Tibial nerve (tissue), 4 donors: ENCODE measurements around the gene TMEM198. TPM values are rescaled to one million over a fixed set of nuclear protein-coding genes. Genes with fewer than 3 reads are reported as not detected.

Experiments used
- DNase-seq, 2 donors: peaks; one replicate each; pipeline ENCODE4 v3.0.0-alpha.2; 2019; ENCODE audit warnings: low spot score in 2 of 2
- H3K27ac ChIP-seq, 4 donors: fragments of 200-600 bp; sonication (generic) in 3 of 4; one replicate each; pipeline ENCODE4 v1.5.1; 2017 to 2019; ENCODE audit warnings: mild to moderate bottlenecking in 1 of 4
- H3K27me3 ChIP-seq, 2 donors: fragments of 200-600 bp; sonication (generic) in 1 of 2; one replicate each; pipeline versions ENCODE4 v1.5.1 to v1.6.0; 2017 to 2019
- H3K36me3 ChIP-seq, 3 donors: fragments of 200-600 bp; sonication (generic); one replicate each; pipeline ENCODE4 v1.5.1; 2018 to 2019
- H3K4me1 ChIP-seq, 4 donors: fragments of 200-600 bp; sonication (generic) in 3 of 4; one replicate each; pipeline ENCODE4 v1.5.1; 2017 to 2019
- H3K4me3 ChIP-seq, 4 donors: fragments of 200-600 bp; sonication (generic) in 3 of 4; one replicate each; pipeline ENCODE4 v1.5.1; 2017 to 2019; ENCODE audit warnings: mild to moderate bottlenecking in 1 of 4, moderate library complexity in 1 of 4
- H3K9me3 ChIP-seq, 4 donors: fragments of 200-600 bp; sonication (generic) in 3 of 4; one replicate each; pipeline ENCODE4 v1.5.1; 2017 to 2019
- EP300 ChIP-seq, 2 donors: sonication (generic); formaldehyde crosslinking; IDR thresholded peaks; one replicate each; pipeline ENCODE4 v1.6.1; 2017; ENCODE audit warnings: antibody characterized with exemption in 2 of 2, mild to moderate bottlenecking in 1 of 2
- POLR2A ChIP-seq, 2 donors: fragments of 450-650 bp; IDR thresholded peaks; one replicate each; pipeline ENCODE4 v1.6.1; 2017; ENCODE audit warnings: antibody characterized with exemption in 2 of 2, mild to moderate bottlenecking in 2 of 2, moderate library complexity in 2 of 2
- WGBS, 2 donors: methylation state at CpG; one replicate each; pipeline ENCODE4 v1.1.5; 2018; 5-methylcytosine and 5-hydroxymethylcytosine counted together
- total RNA-seq, 4 donors: library from RNA; depleted of rRNA; stranded (reverse); fragments of >200 nt; gene quantifications; one replicate each; pipeline ENCODE4 v1.1.0, GENCODE V29; 2016
- TF ChIP-seq, protein P1 (sequence below), 5 experiments: fragments of 200-600 bp in 3 of 5; fragments of 450-650 bp in 2 of 5; sonication (generic) in 3 of 5; IDR thresholded peaks; one replicate each; pipeline ENCODE4 v1.5.1; 2016 to 2019; ENCODE audit warnings: antibody characterized with exemption in 5 of 5, mild to moderate bottlenecking in 3 of 5, moderate library complexity in 2 of 5

Gene TMEM198
- total RNA-seq, 4 donors from 2014 or later: 1.6 to 2.4 (median 1.9) TPM

DNA sequence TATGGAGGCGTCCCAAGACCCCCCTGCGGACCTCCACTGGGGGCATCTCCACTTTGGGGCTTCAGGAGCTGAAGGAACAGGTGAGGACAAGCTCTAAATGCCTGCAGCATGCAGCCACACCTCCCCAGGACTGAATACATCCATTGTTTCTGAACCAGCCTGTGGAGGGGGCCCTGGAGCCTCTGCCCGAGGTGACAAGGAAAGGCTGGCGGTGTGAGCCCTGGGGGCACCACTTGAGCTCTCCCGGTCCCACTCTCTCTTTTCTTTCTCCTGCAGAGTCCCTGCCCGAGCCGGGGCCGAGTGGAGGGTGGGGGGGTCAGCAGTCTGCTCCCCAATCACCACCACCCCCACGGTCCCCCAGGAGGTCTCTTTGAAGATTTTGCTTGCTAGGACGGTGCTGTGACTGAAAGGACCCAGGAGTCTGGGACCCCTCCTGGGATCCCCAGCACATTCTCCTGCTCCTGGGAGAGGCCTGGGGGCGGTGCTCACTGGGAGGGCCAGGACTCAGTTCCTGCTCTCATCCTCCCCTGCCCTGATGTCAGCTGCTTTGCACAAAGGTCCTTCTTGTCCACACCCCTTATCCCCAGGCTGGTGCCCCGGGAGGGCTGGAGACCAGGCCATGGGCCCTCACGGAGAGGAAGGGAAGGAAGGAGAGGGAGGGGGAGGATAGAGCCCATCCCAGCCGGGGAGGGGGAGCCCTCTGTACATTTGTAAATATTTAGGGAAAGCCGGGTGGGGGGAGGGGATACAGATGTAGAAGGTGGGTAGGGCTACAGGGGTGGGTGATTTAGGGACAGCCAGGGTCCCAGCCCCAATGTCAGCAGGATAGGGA lies 6.0 kb upstream of the TMEM198 start:
- Histone ChIP-seq H3K4me3 (no peak overlapping the region), H3K27ac (peak overlapping the region; percentile 38 to 97 (median 80)), H3K36me3 (peaks cover 0 to 26% (median 0%) of the 10 kb centered on the region in 3 donors), H3K27me3 (no peaks in the 10 kb centered on the region), H3K4me1 (peaks cover 0 to 59% (median 34%) of the 10 kb centered on the region in 4 donors), H3K9me3 (no peaks in the 10 kb centered on the region)
- DNase-seq: no peak
- TF ChIP-seq EP300 (IDR thresholded peaks at IDR 0.05) (no peak), POLR2A (IDR thresholded peaks at IDR 0.05) (no peak)
- TF ChIP-seq, protein P1, sequence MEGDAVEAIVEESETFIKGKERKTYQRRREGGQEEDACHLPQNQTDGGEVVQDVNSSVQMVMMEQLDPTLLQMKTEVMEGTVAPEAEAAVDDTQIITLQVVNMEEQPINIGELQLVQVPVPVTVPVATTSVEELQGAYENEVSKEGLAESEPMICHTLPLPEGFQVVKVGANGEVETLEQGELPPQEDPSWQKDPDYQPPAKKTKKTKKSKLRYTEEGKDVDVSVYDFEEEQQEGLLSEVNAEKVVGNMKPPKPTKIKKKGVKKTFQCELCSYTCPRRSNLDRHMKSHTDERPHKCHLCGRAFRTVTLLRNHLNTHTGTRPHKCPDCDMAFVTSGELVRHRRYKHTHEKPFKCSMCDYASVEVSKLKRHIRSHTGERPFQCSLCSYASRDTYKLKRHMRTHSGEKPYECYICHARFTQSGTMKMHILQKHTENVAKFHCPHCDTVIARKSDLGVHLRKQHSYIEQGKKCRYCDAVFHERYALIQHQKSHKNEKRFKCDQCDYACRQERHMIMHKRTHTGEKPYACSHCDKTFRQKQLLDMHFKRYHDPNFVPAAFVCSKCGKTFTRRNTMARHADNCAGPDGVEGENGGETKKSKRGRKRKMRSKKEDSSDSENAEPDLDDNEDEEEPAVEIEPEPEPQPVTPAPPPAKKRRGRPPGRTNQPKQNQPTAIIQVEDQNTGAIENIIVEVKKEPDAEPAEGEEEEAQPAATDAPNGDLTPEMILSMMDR (IDR thresholded peaks at IDR 0.05): no peak
- 27 to 40% methylated on average over 15 of the region's 15 CpGs for WGBS, 2 donors

DNA sequence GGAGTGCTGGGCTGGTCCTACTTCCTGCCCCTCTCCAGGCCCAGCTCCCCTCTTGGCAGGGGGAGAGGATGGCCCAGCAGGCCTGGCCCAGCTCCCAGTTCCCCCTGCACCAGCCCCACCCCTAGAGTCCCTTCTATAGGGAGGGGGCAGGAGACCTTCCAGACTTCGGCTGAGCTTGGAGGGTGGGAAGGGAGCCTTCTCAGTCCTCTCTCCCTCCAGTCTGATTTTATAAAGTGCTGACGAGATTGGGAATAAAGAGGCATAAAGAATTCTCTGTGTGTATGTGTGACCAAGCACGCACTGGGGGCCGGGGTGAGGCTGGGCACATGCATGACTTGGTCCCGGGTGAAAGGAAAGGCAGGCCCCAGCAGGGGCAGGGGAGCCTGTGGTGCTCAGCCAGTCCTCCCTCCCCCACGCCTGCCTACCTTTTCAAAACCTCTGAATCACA lies 5.3 kb upstream of the TMEM198 start:
- Histone ChIP-seq H3K27ac (peak overlapping the region; percentile 38 to 97 (median 80)), H3K36me3 (peaks cover 0 to 26% (median 0%) of the 10 kb centered on the region in 3 donors), H3K4me3 (no peak overlapping the region), H3K4me1 (peaks cover 0 to 61% (median 34%) of the 10 kb centered on the region in 4 donors), H3K9me3 (no peaks in the 10 kb centered on the region), H3K27me3 (no peaks in the 10 kb centered on the region)
- DNase-seq: no peak
- TF ChIP-seq EP300 (IDR thresholded peaks at IDR 0.05) (peak in 1 of 2 donors; percentile 72), POLR2A (IDR thresholded peaks at IDR 0.05) (no peak)
- TF ChIP-seq, protein P1 (IDR thresholded peaks at IDR 0.05): no peak
- WGBS, 2 donors: 47 to 51% methylated on average over 6 of the region's 6 CpGs

DNA sequence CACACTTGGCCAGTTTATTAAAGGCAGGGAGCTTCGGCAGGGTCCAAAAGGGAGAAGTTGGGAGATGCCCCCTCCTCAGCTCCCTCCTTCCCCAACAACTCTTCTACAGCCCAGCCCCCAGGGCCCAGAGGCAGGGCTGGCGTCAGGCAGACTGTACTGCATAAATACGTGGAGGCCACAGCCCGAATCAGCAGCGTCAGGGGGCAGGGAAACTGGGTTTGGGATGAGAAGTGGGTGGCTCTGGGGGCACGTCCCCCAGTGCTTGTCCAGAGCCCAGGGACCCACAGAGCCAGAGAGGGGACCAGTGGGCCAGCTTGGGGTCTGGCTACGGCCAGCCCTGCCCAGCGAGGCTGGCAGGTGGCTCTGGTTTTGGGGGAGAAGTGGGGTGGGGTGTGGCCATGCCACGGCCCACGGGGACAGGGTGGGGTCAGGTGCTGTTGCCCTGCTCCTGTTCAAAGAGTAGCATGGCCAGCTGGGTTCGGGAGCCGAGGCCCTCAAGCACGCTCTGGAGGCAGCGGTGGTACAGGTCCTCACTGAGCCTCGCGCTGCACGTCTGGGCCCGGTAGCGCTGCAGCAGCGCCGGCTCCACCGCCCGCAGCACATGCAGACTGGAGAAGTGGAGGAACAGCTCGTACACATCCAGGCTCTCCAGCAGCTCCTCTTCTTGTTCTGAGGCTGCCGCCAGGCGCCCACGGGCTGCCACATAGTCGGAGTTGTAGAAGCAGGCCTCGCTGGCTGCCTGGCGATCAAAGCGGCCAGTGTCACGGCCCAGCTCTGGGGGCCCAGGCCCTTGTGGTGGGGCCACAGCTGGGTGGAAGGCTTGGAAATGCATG lies 4.7 kb upstream of the TMEM198 start:
- H3K27ac ChIP-seq: peak overlapping the region; percentile 38 to 97 (median 80)
- no peaks in the 10 kb centered on the region for H3K27me3 ChIP-seq
- no peak overlapping the region for H3K4me3 ChIP-seq
- TF ChIP-seq POLR2A (IDR thresholded peaks at IDR 0.05) (no peak), EP300 (IDR thresholded peaks at IDR 0.05) (no peak)
- TF ChIP-seq, protein P1 (IDR thresholded peaks at IDR 0.05): no peak
- peaks cover 0 to 26% (median 0%) of the 10 kb centered on the region in 3 donors for H3K36me3 ChIP-seq
- DNase-seq: no peak
- H3K9me3 ChIP-seq: no peaks in the 10 kb centered on the region
- H3K4me1 ChIP-seq: peaks cover 0 to 64% (median 36%) of the 10 kb centered on the region in 4 donors
- 37 to 73% methylated on average over 7 to 30 of the region's 32 CpGs for WGBS, 2 donors

DNA sequence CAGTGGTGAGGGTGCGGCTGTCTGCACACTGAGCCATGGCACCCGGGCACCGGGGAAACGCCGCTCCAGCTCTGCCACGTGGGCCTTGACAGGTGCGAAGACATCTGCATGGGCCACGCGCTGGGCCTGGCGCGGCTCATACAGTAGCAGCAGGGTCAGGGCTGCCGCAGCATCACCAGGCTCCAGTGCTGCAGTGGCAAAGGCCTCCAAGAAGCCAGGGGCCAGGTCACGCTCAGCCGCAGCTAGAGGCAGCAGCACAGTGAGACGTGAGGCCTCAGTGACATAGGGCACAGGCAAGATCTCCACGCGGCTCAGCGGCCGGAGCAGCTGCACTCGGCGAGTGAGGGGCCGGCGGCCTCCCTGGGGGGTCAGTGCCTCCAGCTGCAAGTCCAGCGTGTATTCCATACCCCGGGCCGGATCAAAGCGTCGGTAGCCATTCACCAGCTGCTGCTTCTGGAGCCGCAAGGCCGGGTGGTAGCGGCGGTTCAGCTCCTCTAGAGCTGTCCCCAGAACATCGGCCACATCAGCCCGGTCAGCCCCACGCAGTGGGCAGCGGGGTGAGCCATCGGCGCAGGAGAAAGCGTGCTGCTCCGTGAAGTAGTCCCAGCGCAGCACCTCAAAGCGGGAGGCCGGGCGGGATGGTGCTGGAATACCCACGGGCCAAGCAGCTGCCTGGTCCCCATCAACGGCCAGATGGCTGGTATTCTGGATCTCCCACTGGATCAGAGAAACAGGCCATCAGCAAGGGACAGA lies 3.7 kb upstream of the TMEM198 start:
- 79 to 87% methylated on average over 36 to 46 of the region's 46 CpGs for WGBS, 2 donors
- peaks cover 0 to 26% (median 0%) of the 10 kb centered on the region in 3 donors for H3K36me3 ChIP-seq
- H3K4me1 ChIP-seq: peaks cover 0 to 73% (median 41%) of the 10 kb centered on the region in 4 donors
- H3K9me3 ChIP-seq: no peaks in the 10 kb centered on the region
- no peak overlapping the region for H3K4me3 ChIP-seq
- TF ChIP-seq, protein P1 (IDR thresholded peaks at IDR 0.05): no peak
- TF ChIP-seq POLR2A (IDR thresholded peaks at IDR 0.05): no peak
- no peak for TF ChIP-seq EP300 (IDR thresholded peaks at IDR 0.05)
- peak overlapping the region; percentile 38 to 97 (median 80) for H3K27ac ChIP-seq
- DNase-seq: no peak
- no peaks in the 10 kb centered on the region for H3K27me3 ChIP-seq
